Fibroblast of mammary gland (primary cell): ENCODE measurements around the gene KCNN4.
A peak's percentile ranks its signal among the peaks of the same experiment; 100 is the strongest.

Experiments used
- DNase-seq: peaks from one replicate; pipeline ENCODE4 v3.0.0-alpha.2; 2010; ENCODE audit warnings: low read depth
- H3K4me3 ChIP-seq: 2 replicates; pipeline ENCODE4 v1.5.1; 2011; ENCODE audit warnings: low read depth, mild to moderate bottlenecking, low read length, moderate library complexity; ENCODE audit not compliant: control insufficient read depth
- CTCF ChIP-seq: conservative IDR thresholded peaks from 2 replicates; pipeline ENCODE4 v1.5.1; 2011; ENCODE audit warnings: low read depth, low read length, inconsistent platforms; ENCODE audit not compliant: control insufficient read depth, insufficient read depth

KCNN4 gene

DNA sequence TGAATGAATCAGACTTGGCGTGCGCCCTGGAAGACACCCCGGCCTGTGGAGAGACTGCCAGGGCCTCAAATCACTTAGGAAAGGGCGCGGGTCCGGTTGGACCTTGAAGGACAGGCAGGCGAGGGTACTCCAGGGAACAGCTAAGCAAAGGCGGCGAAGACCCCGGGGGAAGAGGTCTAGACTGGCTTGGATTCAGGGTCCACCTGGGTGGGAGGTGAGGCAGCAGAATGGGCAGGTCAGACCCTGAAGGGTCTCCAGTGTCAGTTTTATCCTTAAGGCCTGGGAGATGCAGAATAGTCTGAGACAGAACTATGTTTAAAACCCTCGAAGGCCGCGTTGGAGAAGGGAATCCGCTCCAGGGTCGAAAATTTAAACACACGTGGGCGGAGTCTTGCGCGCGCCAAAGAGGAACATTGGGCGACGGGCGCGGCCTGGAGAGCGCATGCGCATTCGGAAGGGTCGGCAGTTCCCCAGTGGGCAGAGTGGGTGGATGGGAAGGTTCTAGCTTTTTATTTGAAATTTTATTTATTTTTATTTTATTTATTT, 25.4 kb downstream of the KCNN4 start:
- H3K4me3 ChIP-seq: peak overlapping the region; percentile 83
- DNase-seq: peak; percentile 68
- no peak for TF ChIP-seq CTCF

DNA sequence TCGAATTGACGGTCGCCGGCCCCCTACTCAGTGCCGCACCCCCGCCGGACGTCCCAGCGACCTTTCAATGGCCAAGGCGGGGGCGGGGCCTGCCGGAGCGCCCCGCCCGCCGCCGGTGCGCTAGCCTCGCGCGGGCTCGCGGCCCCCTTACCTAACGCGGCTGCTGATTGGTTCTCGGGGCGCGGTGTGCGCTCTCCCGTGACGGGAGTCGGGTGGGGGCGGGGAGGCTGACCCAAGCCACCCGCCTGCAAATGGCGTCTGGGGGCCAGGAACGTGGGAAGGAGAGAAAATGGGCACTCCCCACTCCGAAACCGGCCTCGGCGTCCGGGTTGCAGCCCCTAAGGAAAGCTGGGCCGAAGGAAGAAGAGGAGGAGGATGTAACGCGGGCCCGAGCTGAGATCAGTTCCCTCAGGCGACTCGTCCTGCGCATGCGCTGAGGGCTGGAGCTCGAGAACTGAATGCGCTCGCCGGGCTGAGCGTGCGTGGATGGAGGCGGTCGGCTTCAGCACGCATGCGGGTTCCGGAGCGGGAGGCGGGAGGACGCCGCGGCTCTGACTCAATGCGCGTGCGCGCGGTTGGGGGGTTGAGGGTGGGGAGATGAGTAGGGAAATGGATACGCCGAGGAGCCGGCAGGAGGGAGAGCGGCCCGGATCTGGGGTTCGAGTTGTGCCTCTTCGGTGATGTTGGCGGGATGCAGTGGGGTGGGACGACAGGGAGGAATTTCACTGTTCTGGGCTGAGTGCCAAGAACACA, 26.1 kb downstream of the KCNN4 start, which contains the start of gene SMG9:
Gene SMG9, minus strand, starts transcription at position 460 of the 753 bp plus-strand sequence. CDS start 4,221 bp downstream, outside the sequence.
- no peak for TF ChIP-seq CTCF
- H3K4me3 ChIP-seq: peak within 1 kb of the TSS; percentile 83
- DNase-seq: peak; percentile 98

GRCh38 chr19:43754253-43754502, 26.6 kb downstream of the KCNN4 start:
- H3K4me3 ChIP-seq: peak overlapping the region; percentile 83
- DNase-seq: no peak
- TF ChIP-seq CTCF: no peak

- no peak for DNase-seq
- H3K4me3 ChIP-seq: no peak overlapping the region
- TF ChIP-seq CTCF: no peak
Observed at GRCh38 chr19:43752287-43752875, 28.4 kb downstream of the KCNN4 start.

DNA sequence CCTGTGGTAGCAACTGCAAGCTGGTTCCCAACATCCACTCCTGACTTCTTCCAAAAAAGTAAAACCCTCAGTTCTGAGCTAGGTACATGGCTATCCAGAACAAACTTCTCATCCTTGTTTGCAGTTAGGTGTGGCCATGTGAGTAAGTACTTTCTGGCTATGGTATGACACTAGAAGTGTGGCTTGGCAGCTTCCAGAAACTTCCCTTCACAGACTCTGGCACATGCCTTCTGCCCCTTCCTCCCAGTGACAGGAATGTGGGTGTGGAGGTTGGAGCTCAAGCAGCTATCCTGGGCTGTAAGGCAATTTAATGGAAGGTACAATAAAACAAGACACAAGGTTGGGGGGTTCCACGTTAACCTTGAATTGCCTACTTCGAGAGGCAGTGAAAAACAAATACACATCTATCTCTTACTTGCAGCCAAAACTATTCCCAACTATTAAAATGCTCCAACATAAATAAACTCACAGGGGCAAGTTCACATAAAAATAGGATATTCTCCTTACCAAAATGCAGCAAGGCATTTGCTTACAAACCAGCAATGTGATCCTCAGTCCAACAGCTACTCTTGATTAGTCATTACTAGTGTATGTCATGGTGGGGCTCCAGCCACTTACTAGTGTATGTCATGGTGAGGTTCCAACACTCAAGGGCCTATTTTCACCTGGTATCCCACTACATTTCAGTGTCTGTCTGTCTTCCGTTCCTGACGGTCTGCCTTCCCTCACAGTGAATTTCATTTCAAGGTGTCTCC, 29.1 kb downstream of the KCNN4 start:
- TF ChIP-seq CTCF: no peak
- peak; percentile 34 for DNase-seq
- H3K4me3 ChIP-seq: no peak overlapping the region

GRCh38 chr19:43749898-43750297, 30.9 kb downstream of the KCNN4 start:
- DNase-seq: no peak
- H3K4me3 ChIP-seq: no peak overlapping the region
- no peak for TF ChIP-seq CTCF
